Stomach (tissue), 4 donors: ENCODE measurements around the gene ADAMTS12.

Experiments
- CTCF ChIP-seq, 7 experiments: fragments of 450-650 bp in 4 of 7; fragments of 200-600 bp in 3 of 7; sonication (generic) in 3 of 7; IDR thresholded peaks; one replicate each; pipeline ENCODE4 v1.5.1; 2016 to 2019; ENCODE audit warnings: antibody characterized with exemption in 7 of 7, control low read depth in 2 of 7, mild to moderate bottlenecking in 1 of 7
- POLR2A ChIP-seq, 4 donors: fragments of 450-650 bp; IDR thresholded peaks; one replicate each; pipeline ENCODE4 v1.6.1; 2016; ENCODE audit warnings: antibody characterized with exemption in 4 of 4, control low read depth in 2 of 4, mild to moderate bottlenecking in 1 of 4, moderate library complexity in 1 of 4
- POLR2AphosphoS5 ChIP-seq, 3 donors: sonication (generic); formaldehyde crosslinking; IDR thresholded peaks; one replicate each; pipeline ENCODE4 v1.6.1; 2016; ENCODE audit warnings: antibody characterized with exemption in 3 of 3

GRCh38 chr5:33738967-33739366, 152.8 kb downstream of the ADAMTS12 start:
- no peak for TF ChIP-seq CTCF (IDR thresholded peaks at IDR 0.05)
- no peak for TF ChIP-seq POLR2AphosphoS5 (IDR thresholded peaks at IDR 0.05)
- no peak for TF ChIP-seq POLR2A (IDR thresholded peaks at IDR 0.05)
